GM15510 (cell line): ENCODE data around the gene ZNF211.

Source experiments
- POLR2A ChIP-seq: IDR thresholded peaks from 3 replicates; pipeline ENCODE4 v1.6.1; 2011; ENCODE audit warnings: borderline replicate concordance; ENCODE audit not compliant: insufficient read length; ENCODE audit errors: extremely low read depth

ZNF211 gene

DNA sequence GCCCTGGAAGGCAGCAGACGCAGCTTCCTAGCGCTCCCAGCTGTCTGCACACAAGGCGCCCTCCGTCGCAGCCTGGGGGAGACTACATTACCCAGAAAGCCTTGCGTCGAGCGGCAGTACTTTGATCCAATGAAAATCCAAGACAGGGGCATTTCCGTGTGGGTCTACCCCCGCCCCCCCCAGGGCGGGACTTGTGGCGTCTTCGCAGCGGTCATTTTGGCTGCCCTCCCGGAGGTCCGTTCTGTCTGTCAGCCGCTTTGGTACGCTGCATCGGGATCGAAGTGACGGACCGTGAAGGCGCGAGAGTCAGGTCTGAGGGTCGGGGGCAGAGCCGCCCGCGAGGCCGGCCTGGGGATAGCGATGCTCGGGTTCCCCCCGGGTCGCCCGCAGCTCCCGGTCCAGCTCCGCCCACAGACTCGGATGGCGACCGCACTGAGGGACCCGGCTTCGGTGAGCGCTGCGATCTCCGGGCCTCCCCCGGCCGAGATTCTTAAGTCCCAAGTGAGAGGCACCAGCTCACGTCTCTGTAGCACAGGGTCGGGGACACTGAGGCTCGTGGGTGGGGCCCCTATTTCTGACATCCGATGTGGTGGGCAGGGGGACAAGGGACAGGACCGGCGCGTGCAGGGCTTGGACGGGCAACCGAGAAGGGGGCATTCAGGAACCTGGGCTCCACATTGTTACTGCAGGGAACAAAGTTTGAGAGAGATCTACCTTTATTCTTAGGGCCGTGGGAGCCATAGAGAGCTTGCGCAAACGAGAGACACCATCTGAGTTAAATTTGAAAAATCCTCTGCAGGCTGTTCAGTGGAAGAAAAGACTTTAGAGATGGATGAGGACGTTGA lies at the start of gene ZNF211:
ZNF211 (plus strand) TSS at position 182 of the 845 bp plus-strand sequence; CDS start at position 361, 179 bp downstream.
- TF ChIP-seq POLR2A = peak; percentile 69

DNA sequence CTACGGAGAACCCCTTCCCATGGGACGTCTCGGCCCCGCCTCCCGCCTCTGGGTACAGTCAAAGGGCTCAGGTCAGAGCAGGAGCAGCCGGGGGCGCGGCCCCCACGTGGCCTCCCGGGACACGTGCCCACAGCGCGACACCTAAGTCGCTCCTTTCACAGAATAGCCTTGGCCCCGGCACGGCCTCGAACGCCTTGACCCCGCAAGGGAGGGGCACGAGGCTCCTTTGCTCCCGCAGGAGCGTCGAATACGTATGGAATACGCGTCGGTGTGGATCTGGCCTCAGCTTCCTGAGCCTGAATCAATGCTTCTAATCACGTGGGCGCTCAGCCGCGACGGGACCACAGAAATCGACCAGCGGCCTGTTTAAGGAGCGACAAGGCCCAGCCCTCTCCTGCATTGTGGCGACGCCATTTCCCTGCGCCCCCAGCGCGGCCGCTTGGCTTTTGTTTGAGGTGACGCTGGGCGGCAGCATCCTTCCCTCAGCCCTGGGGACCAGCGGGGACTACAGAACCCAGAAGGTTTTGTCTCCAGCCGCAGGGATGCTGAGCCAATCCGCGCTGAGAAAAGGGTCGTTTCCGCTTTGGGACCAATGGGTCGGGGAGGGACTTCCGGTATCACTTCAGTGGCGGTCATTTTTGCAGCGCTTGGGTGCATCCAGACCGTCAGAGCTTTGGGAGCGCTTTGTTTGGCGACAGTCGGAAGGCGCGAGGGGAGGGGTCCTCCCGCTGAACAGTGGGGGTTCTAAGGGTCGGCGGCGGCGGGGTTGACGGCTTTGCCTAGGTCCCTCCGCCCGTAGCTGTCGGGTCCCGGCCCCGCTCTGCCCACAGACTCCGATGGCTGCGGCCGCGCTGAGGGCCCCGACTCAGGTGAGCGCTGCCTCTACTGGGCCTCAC lies 49.2 kb upstream of the ZNF211 start, which contains the start of gene ZIK1:
ZIK1 (plus strand) TSS at position 625 of the 896 bp plus-strand sequence; CDS start at position 837, 212 bp downstream.
- TF ChIP-seq POLR2A = peak; percentile 21

DNA sequence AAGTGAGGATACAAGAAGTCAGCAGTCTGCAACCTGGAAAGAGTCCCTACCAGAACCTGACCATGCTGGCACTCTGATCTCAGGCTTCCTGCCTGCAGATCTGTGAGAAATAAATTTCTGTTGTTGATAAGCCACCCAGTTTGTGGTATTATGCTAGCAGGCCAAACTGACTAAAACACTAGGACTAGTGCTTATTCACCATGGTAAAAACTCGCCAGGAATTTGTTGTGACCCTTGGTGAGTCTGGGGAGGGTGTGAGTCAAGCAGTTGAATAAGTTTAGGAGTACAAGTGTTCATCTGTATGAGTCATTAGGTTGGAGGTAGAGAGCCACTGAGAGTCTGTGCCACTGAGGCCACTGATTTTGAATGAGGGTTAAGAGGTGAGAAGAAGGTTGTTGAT lies 45.4 kb upstream of the ZNF211 start:
- TF ChIP-seq POLR2A = no peak

DNA sequence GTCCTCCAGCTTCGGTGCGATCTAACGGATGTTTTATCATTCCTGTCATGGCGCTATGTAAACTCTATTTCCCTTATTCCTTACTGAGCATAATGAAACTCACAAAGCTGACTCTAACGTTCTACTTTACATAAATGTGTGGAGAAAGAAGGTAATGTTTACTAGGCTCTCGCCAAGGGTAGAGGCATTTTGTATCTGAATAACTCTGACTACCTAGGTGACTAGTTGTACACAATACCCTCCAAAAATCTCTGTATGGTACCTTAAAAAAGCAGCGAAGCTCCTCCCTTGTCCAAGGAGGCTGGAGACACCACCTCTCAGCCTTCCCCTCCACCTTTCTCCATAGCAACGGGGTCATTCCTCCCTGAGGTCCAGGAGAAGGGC lies 33.6 kb upstream of the ZNF211 start:
- no peak for TF ChIP-seq POLR2A

GRCh38 chr19:57599761-57600383 lies 33.1 kb upstream of the ZNF211 start, which contains the start of gene ZNF530:
Gene ZNF530, plus strand, starts transcription at chr19:57599885. Its CDS starts 4,461 bp downstream, at chr19:57604346.
- TF ChIP-seq POLR2A = peak; percentile 56

- no peak for TF ChIP-seq POLR2A
Observed at GRCh38 chr19:57606931-57607330, 26.0 kb upstream of the ZNF211 start.

DNA sequence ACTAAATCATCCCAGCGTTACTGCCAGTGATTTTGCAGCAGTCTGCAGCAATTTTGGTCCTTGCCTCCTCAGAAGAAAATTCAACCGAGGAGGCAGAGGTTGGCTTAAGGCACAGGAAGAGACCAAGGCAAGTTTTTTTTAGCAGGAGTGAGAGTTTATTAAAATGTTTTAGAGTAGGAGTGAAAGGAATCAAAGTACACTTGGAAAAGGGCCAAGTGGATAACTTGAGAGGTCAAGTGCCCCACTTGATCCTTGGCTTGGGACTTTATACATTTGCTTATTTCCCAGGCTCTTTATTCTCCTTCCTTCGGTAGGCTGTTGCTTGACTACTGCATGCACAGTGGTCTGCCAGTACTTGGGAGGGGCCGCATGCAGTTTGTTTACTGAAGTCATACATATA lies 21.9 kb upstream of the ZNF211 start:
- TF ChIP-seq POLR2A = no peak

DNA sequence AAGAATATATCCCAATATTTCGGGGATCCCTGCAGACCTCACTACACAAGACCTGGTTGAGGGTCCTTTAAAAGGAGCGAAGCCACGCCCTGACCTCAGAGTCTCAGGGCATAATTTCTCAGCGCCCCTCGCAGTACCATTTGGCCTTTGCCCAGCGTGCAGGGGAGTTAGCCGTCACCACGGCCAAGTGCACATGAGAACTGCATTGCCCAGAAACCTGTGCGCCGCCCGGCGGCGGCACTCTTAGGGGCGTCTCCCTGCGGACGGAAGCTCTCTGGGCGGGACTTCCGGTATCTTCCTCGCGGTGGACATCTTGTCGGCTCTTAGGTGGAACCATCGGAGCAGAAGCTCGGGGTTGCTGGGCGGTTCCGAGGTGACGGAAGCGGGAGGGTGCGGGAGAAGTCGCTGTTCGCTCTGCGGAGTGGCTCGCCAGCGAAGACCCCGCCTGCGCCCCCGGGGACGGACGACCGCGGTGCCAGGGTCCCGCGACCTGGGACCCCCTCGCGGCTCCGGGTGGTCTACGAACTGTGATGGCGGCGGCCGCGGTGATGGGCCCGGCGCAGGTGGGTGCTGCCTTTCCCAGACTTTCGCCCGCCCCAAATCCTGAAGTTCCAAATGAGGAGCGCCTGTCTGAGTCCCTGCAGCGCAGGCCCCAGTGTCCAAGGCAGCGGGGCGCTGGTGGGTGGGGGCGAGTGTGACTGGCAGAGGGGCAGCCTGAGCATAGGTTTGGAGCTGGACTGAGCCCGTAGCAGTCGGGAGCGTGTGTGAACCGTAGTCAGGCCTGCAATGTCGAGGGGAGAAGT lies 18.8 kb upstream of the ZNF211 start, which contains the start of gene ZNF134:
ZNF134 (plus strand) TSS at position 302 of the 803 bp plus-strand sequence. CDS start 5,227 bp downstream, outside the sequence.
- peak; percentile 60 for TF ChIP-seq POLR2A

DNA sequence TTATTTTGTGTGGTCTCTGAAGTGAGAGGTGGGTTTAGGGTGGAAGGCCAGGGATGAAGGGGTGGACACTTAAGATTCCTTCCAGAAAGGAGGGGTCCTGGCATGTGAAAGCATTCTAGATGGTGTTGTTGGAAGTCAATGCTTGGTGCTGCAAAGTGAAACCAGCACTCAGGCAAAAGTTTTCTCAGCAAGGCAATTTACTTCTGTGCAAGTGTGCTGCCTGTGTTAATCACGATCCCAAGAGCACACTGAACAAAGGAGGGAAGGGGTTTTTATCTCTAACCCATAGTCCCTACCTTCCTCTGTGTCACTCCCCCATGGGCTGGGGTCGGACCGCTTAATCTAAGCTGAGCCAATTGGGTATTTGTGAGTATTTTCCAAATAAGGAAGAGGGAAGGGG lies 17.6 kb upstream of the ZNF211 start:
- no peak for TF ChIP-seq POLR2A

- TF ChIP-seq POLR2A = no peak
Observed at GRCh38 chr19:57620673-57621348, 12.2 kb upstream of the ZNF211 start.

DNA sequence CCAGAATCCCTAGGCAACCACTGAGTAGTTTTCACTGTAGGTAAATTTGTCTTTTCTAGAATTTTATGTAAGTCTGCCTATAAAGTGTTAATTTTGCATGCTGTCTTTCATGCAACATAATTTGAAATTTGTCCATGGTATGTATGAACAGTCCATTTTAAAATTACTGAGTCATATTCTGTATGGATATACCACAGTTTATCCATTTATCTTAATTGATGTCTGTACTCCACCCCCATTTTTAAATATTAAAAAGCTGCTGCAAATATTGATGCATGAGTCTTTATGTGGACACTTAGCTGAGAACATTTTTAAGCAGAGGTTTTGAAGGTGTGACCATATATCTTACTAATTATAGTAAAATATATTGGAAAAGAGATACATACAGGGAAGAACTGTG lies 9.9 kb upstream of the ZNF211 start:
- no peak for TF ChIP-seq POLR2A

- no peak for TF ChIP-seq POLR2A
Observed at GRCh38 chr19:57633832-57634131, 814 bp downstream of the ZNF211 start.

GRCh38 chr19:57637379-57637778 lies 4.4 kb downstream of the ZNF211 start:
- TF ChIP-seq POLR2A = no peak
